SKM-1 (cell line): Measurements from ENCODE around the gene FCRLB.
"Not testable (repeated sequence)": the region's sequence is repeated elsewhere in the genome, so short reads cannot be mapped to it uniquely, and the experiment has no call there.

Source experiments
- DNase-seq: peaks from one replicate; lab custom pipeline; 2025; ENCODE audit not compliant: unreplicated experiment; lab: John Stamatoyannopoulos, UW

The FCRLB gene

GRCh38 chr1:161738627-161739287 is 17.4 kb downstream of the FCRLB start:
- peak; percentile 81 for DNase-seq

- no peak for DNase-seq
Measured at GRCh38 chr1:161739865-161740566, 18.7 kb downstream of the FCRLB start.

- no peak for DNase-seq
Measured at GRCh38 chr1:161740921-161741320, 19.6 kb downstream of the FCRLB start.

- no peak for DNase-seq
Measured at GRCh38 chr1:161743231-161743630, 21.9 kb downstream of the FCRLB start.

DNA sequence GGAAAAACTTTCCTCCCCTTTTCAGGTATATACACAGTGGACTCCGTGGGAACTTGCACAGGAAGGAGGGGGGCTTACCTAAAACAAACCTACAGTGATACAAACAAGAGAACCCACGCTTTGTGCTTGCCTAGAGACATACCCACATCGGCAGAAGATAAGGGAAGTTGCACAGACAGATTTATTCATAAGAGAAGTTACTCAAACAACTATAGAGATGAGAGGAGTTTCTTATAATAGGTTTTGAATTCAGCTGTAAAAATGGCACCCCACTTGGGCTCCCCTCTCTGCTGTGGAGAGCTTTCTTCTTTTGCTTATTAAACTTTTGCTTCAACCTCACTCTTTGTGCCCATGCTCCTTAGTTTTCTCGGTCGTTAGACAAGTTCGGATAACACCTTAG is 26.5 kb downstream of the FCRLB start:
- DNase-seq: peak; percentile 53

- DNase-seq: peak; percentile 96
Measured at GRCh38 chr1:161749509-161750407, 28.4 kb downstream of the FCRLB start, which contains the start of gene DUSP12. Gene DUSP12 (plus strand): TSS chr1:161749786. CDS start chr1:161749802, 16 bp downstream.

DNA sequence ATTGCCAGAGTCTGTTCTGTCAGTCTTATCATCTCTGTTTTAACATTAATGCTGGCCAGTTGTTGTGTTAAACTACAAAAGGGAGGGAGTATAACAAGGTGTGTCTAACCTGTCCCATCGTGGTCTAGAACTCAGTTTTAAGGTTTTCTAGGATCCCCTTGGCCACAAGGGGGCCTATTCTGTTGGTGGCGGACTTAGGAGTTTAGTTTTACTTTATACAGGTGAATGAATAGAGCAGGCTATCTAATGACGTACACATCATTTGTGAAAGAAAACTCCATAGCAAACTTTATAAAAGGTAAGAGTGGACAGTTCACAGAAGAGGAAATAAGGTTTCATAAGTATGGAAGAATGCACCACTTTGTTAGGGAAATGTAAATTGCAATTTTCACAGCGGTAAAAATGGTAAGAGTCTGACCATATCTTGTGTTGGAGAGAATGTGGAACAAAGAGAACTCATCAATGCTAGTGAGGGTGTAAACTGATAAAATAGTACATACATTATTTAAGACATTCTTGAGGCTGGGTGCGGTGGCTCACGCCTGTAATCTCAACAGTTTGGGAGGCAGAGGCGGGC is 42.3 kb downstream of the FCRLB start:
- DNase-seq: peak; percentile 47

DNA sequence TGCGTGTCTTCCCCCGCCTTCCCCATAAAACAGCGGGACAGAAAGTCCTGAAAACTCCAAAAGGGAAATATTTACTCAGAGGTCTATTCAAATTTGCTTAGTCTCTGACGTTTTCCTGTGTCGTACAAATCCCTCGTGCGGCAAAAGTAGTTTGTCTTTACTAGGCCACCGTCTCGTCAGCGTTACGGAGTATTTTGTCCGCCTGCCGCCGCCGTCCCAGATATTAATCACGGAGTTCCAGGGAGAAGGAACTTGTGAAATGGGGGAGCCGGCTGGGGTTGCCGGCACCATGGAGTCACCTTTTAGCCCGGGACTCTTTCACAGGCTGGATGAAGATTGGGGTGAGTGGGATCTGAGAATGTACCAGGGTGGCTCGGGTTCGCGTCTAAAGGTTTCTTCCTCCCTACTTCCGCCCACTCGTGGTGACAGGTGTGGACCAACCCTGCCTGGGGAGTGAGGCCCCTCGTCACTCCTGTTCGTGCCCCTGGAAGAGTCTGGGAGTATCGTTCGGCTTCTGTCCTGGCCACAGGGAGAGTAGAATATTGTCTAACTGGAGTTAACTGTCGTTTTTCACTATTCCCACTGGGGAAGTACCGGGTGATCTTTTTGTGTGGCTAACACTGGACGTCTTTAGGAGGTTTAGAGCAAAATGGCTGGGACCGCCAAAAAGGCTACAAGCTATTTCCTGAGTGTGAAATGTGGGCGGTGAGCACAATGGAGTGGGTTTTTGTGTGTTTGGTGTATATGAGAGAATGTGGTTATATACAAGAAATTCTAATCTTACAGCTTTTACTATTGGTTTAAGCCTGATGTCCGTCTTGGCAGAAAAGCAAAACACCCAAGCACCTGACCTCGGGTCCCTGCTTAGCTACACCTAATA is 45.0 kb downstream of the FCRLB start, which contains the start of gene ATF6:
TSS of gene ATF6 (plus strand) at position 219 of the 880 bp plus-strand sequence. CDS start at position 260, 41 bp downstream.
- peak; percentile 99 for DNase-seq

- DNase-seq: no peak
Measured at GRCh38 chr1:161768461-161768860, 47.1 kb downstream of the FCRLB start.

DNA sequence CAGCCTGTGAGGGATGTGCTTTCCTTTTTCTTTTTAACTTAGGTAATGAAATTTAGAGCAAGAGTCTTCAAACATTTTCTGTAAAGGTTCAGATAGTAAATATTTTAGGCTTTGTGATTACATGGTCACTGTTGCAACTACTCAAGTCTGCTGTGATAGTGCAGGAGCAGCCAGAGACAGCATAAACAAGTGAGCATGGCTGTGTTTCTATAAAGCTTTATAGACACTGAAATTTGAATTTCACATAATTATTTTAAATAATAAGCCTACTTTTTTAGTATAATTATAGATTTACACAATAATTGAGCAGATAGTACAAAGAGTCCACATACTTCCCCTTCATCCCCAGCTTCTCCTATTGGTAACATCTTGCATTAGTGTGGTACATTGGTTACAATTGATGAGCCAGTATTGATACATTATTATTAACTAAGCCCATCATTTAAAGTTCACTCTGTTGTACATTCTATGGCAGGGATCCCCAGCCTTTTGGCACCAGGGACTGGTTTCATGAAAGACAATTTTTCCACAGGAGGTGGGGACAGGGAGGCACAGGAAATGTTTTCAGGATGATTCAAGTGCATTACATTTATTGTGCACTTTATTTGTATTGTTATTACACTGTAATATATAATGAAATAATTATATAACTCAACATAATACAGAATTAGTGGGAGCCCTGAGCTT is 47.8 kb downstream of the FCRLB start:
- DNase-seq: no peak

- DNase-seq: not testable (repeated sequence)
Measured at GRCh38 chr1:161769673-161770045, 48.3 kb downstream of the FCRLB start.

- DNase-seq: no peak
Measured at GRCh38 chr1:161770250-161770649, 48.9 kb downstream of the FCRLB start.

- DNase-seq: no peak
Measured at GRCh38 chr1:161771161-161771560, 49.8 kb downstream of the FCRLB start.

DNA sequence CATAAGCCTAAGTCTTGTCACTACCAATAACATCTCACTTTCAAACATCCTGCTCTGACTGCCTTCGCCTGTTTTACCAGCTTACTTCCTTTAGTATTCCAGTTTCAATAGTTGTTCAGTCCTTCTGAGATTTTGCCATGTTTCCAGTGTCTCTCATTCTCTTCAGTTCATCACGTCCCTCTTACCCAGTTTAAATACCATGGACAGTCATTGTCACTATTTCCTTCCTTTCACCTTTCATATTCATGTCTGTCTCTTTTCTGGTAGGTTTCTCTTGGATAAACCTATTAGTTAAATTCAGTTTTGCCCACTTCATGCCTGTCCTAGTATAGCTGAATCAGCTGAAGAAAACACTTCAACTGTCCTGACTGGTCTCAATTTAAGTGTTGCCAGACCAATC is 50.6 kb downstream of the FCRLB start:
- DNase-seq: no peak

- peak; percentile 73 for DNase-seq
Measured at GRCh38 chr1:161772397-161772796, 51.1 kb downstream of the FCRLB start.

- no peak for DNase-seq
Measured at GRCh38 chr1:161773791-161774190, 52.4 kb downstream of the FCRLB start.

- DNase-seq: no peak
Measured at GRCh38 chr1:161777261-161777660, 55.9 kb downstream of the FCRLB start.
